Stimulated activated CD4-positive, alpha-beta T cell treated with anti-CD3 and anti-CD28 coated beads, Interleukin-4, amount 100 ng/mL, for 1 hour (primary cell): Measurements from ENCODE around the gene CDH23.

Experiments used
- DNase-seq: peaks from one replicate; pipeline ENCODE4 v3.0.0-alpha.2; 2020

CDH23 gene

GRCh38 chr10:71696628-71697326 is 300.1 kb downstream of the CDH23 start:
- peak; percentile 75 for DNase-seq

- DNase-seq = peak; percentile 40
Observed at GRCh38 chr10:71697938-71698709, 301.4 kb downstream of the CDH23 start.

- no peak for DNase-seq
Observed at GRCh38 chr10:71698737-71699136, 302.0 kb downstream of the CDH23 start.

GRCh38 chr10:71700731-71701368 is 304.1 kb downstream of the CDH23 start:
- DNase-seq = no peak

GRCh38 chr10:71701496-71702132 is 304.9 kb downstream of the CDH23 start:
- DNase-seq = no peak

- DNase-seq = no peak
Observed at GRCh38 chr10:71703577-71703976, 306.9 kb downstream of the CDH23 start.

GRCh38 chr10:71704816-71705215 is 308.1 kb downstream of the CDH23 start:
- DNase-seq = no peak

- no peak for DNase-seq
Observed at GRCh38 chr10:71705582-71705981, 308.9 kb downstream of the CDH23 start.

GRCh38 chr10:71706216-71707121 is 309.7 kb downstream of the CDH23 start:
- no peak for DNase-seq

GRCh38 chr10:71707240-71707789 is 310.6 kb downstream of the CDH23 start:
- DNase-seq = no peak

- peak; percentile 72 for DNase-seq
Observed at GRCh38 chr10:71708301-71708703, 311.6 kb downstream of the CDH23 start.

GRCh38 chr10:71708897-71709882 is 312.5 kb downstream of the CDH23 start:
- no peak for DNase-seq

- DNase-seq = no peak
Observed at GRCh38 chr10:71710519-71710918, 313.8 kb downstream of the CDH23 start.

- DNase-seq = no peak
Observed at GRCh38 chr10:71711052-71711623, 314.4 kb downstream of the CDH23 start.

- DNase-seq = no peak
Observed at GRCh38 chr10:71712170-71712569, 315.4 kb downstream of the CDH23 start.

GRCh38 chr10:71712572-71713134 is 315.9 kb downstream of the CDH23 start:
- DNase-seq = peak; percentile 34

- DNase-seq = peak; percentile 41
Observed at GRCh38 chr10:71713135-71714030, 316.7 kb downstream of the CDH23 start.

GRCh38 chr10:71714031-71714410 is 317.3 kb downstream of the CDH23 start:
- DNase-seq = no peak

GRCh38 chr10:71714592-71714991 is 317.9 kb downstream of the CDH23 start:
- no peak for DNase-seq
